ENCODE results near the gene ARID1B.

GRCh38 chr6:157124485-157125254 lies 347.5 kb downstream of the ARID1B start:
- TF ChIP-seq CTCF (conservative IDR thresholded peaks at IDR 0.05; ENCODE audit: low read depth, low read length) = no peak
- TF ChIP-seq EZH2 (IDR thresholded peaks at IDR 0.05; ENCODE audit: low read length, unreplicated experiment) = no peak
- TF ChIP-seq EZH2phosphoT487 (IDR thresholded peaks at IDR 0.05; ENCODE audit: borderline replicate concordance, low read length) = no peak
